GM23248 (cell line): Measurements from ENCODE around the gene GPR108. TPM values are rescaled to one million over a fixed set of nuclear protein-coding genes. Genes with fewer than 3 reads are reported as not detected.

Source experiments
- DNase-seq: peaks from one replicate; pipeline ENCODE4 v3.0.0-alpha.2; 2015
- H2AFZ ChIP-seq: fragments of 200-600 bp; sonication (generic); 2 replicates; pipeline ENCODE4 v1.6.1; 2016; ENCODE audit warnings: antibody characterized with exemption
- H3F3A ChIP-seq: fragments of 200-600 bp; sonication (generic); 2 replicates; pipeline ENCODE4 v1.6.1; 2016; ENCODE audit warnings: mild to moderate bottlenecking, antibody characterized with exemption, mixed run types; ENCODE audit not compliant: insufficient read depth
- H3K27ac ChIP-seq: fragments of 200-600 bp; sonication (generic); 2 replicates; pipeline ENCODE4 v1.5.1; 2016; ENCODE audit warnings: mild to moderate bottlenecking
- H3K27me3 ChIP-seq: fragments of 200-600 bp; sonication (generic); replicated peaks from 2 replicates; pipeline ENCODE4 v1.6.1; 2016; ENCODE audit warnings: mild to moderate bottlenecking; ENCODE audit not compliant: insufficient read depth
- H3K36me3 ChIP-seq: fragments of 200-600 bp; sonication (generic); 2 replicates; pipeline ENCODE4 v1.6.1; 2016; ENCODE audit warnings: low read depth, mild to moderate bottlenecking
- H3K4me1 ChIP-seq: fragments of 200-600 bp; sonication (generic); 2 replicates; pipeline ENCODE4 v1.6.1; 2016; ENCODE audit warnings: mild to moderate bottlenecking; ENCODE audit not compliant: insufficient read depth
- H3K4me2 ChIP-seq: fragments of 200-600 bp; sonication (generic); one replicate; pipeline ENCODE4 v1.6.1; 2016; ENCODE audit warnings: mild to moderate bottlenecking; ENCODE audit not compliant: unreplicated experiment
- H3K4me3 ChIP-seq: fragments of 200-600 bp; sonication (generic); 2 replicates; pipeline ENCODE4 v1.5.1; 2016; ENCODE audit warnings: mild to moderate bottlenecking
- H3K79me2 ChIP-seq: fragments of 200-600 bp; sonication (generic); 2 replicates; pipeline ENCODE4 v1.6.1; 2016; ENCODE audit warnings: mild to moderate bottlenecking; ENCODE audit not compliant: insufficient read depth
- H3K9ac ChIP-seq: fragments of 200-600 bp; sonication (generic); 2 replicates; pipeline ENCODE4 v1.6.1; 2016; ENCODE audit warnings: mild to moderate bottlenecking
- H3K9me2 ChIP-seq: fragments of 200-600 bp; sonication (generic); 2 replicates; pipeline ENCODE4 v1.6.1; 2016; ENCODE audit warnings: mixed run types, mild to moderate bottlenecking, moderate library complexity; ENCODE audit not compliant: insufficient read depth
- H3K9me3 ChIP-seq: fragments of 200-600 bp; sonication (generic); one replicate; pipeline ENCODE4 v1.6.1; 2017; ENCODE audit warnings: low read depth
- H4K20me1 ChIP-seq: fragments of 200-600 bp; sonication (generic); 2 replicates; pipeline ENCODE4 v1.6.0; 2016; ENCODE audit not compliant: insufficient read depth
- EZH2 ChIP-seq: fragments of 200-600 bp; sonication (generic); IDR thresholded peaks from 2 replicates; pipeline ENCODE4 v1.6.1; 2018; ENCODE audit warnings: antibody characterized with exemption, mild to moderate bottlenecking; ENCODE audit not compliant: insufficient read depth, poor library complexity, severe bottlenecking
- EZH2phosphoT487 ChIP-seq: fragments of 200-600 bp; sonication (generic); IDR thresholded peaks from 2 replicates; pipeline ENCODE4 v1.6.1; 2018; ENCODE audit warnings: antibody characterized with exemption, moderate library complexity, mild to moderate bottlenecking, low read depth; ENCODE audit not compliant: insufficient read depth
- WGBS, 2 experiments: methylation state at CpG; one replicate each; pipeline ENCODE4 v1.1.6; 2015 to 2017; ENCODE audit warnings: low lambda C conversion rate in 2 of 2, low coverage in 1 of 2; ENCODE audit errors: missing lambda C conversion rate in 2 of 2; 5-methylcytosine and 5-hydroxymethylcytosine counted together
- in situ Hi-C: fragments of 300-500 bp; cut with MboI; formaldehyde crosslinking; loops from 2 replicates; pipeline ENCODE4 v1.15.0; 2020
- polyA plus RNA-seq: library from polyadenylated mRNA; unstranded; fragments of >200 nt; fragmentation: Nextera tagmentation; extraction: Ambion mirVana; gene quantifications from 2 replicates; pipeline ENCODE4 v1.2.1, GENCODE V29; 2016
- total RNA-seq: library from RNA; depleted of rRNA; stranded (reverse); fragments of >200 nt; shearing (Covaris generic); gene quantifications from 2 replicates; pipeline ENCODE4 v1.2.3, GENCODE V29; 2014

Gene GPR108
- total and polyA plus RNA-seq, 2 experiments from 2014 or later: 75.7 to 78.8 TPM

- 4 to 8% methylated on average over 13 of the region's 13 CpGs for WGBS, 2 experiments
- in situ Hi-C loops: no loop called here
- Histone ChIP-seq H3K9me3 (no peaks in the 10 kb centered on the region), H2AFZ (peak overlapping the region; percentile 98), H3K4me1 (peaks cover 29% of the 10 kb centered on the region), H3K36me3 (no peaks in the 10 kb centered on the region), H3K9me2 (no peaks in the 10 kb centered on the region), H3K27ac (peak overlapping the region; percentile 74), H4K20me1 (no peaks in the 10 kb centered on the region), H3K9ac (peak overlapping the region; percentile 74), H3K4me3 (peak overlapping the region; percentile 64), H3F3A (peaks cover 26% of the 10 kb centered on the region), H3K4me2 (peak overlapping the region; percentile 92), H3K27me3 (no peaks in the 10 kb centered on the region), H3K79me2 (peaks cover 46% of the 10 kb centered on the region)
- DNase-seq: peak; percentile 92
- TF ChIP-seq EZH2phosphoT487: no peak
- no peak for TF ChIP-seq EZH2
Measured at GRCh38 chr19:6737873-6738786, 750 bp upstream of the GPR108 start.

GRCh38 chr19:6736917-6737283 is 480 bp downstream of the GPR108 start:
- Histone ChIP-seq H3K36me3 (no peaks in the 10 kb centered on the region), H3F3A (peaks cover 24% of the 10 kb centered on the region), H3K27me3 (no peaks in the 10 kb centered on the region), H3K4me2 (peak overlapping the region; percentile 98), H4K20me1 (no peaks in the 10 kb centered on the region), H3K4me1 (peaks cover 29% of the 10 kb centered on the region), H3K9me3 (no peaks in the 10 kb centered on the region), H3K79me2 (peaks cover 34% of the 10 kb centered on the region), H3K27ac (peak overlapping the region; percentile 77), H3K9ac (peak overlapping the region; percentile 90), H3K9me2 (no peaks in the 10 kb centered on the region), H3K4me3 (peak overlapping the region; percentile 99), H2AFZ (peak overlapping the region; percentile 83)
- DNase-seq: no peak
- in situ Hi-C loops: no loop called here
- TF ChIP-seq EZH2phosphoT487 (no peak), EZH2 (no peak)
- WGBS, 2 experiments: 0 to 1% methylated on average over 10 to 16 of the region's 16 CpGs

- 20 to 21% methylated on average over 24 to 25 of the region's 25 CpGs for WGBS, 2 experiments
Measured at GRCh38 chr19:6736169-6736916, 1.0 kb downstream of the GPR108 start.

GRCh38 chr19:6735181-6735911 is 2.0 kb downstream of the GPR108 start:
- DNase-seq: no peak
- Histone ChIP-seq H3K4me3 (peak overlapping the region; percentile 99), H3K9ac (peak overlapping the region; percentile 90), H3K36me3 (no peaks in the 10 kb centered on the region), H4K20me1 (no peaks in the 10 kb centered on the region), H3K27me3 (no peaks in the 10 kb centered on the region), H3K27ac (no peak overlapping the region), H3K4me1 (peaks cover 25% of the 10 kb centered on the region), H3F3A (peaks cover 18% of the 10 kb centered on the region), H3K9me2 (no peaks in the 10 kb centered on the region), H3K9me3 (no peaks in the 10 kb centered on the region), H2AFZ (no peak overlapping the region), H3K79me2 (peaks cover 18% of the 10 kb centered on the region), H3K4me2 (peak overlapping the region; percentile 98)
- in situ Hi-C loops: no loop called here
- TF ChIP-seq EZH2 (no peak), EZH2phosphoT487 (no peak)
- WGBS, 2 experiments: 51 to 57% methylated on average over 15 of the region's 15 CpGs

More at GRCh38 chr19:6736169-6736916, 1.0 kb downstream of the GPR108 start:
- Histone ChIP-seq H3F3A (peaks cover 20% of the 10 kb centered on the region), H2AFZ (peak overlapping the region; percentile 83), H3K36me3 (no peaks in the 10 kb centered on the region), H3K9me3 (no peaks in the 10 kb centered on the region), H3K9ac (peak overlapping the region; percentile 90), H3K4me3 (peak overlapping the region; percentile 99), H3K9me2 (no peaks in the 10 kb centered on the region), H3K79me2 (peaks cover 28% of the 10 kb centered on the region), H3K27ac (peak overlapping the region; percentile 77), H3K4me2 (peak overlapping the region; percentile 98), H3K4me1 (peaks cover 25% of the 10 kb centered on the region), H4K20me1 (no peaks in the 10 kb centered on the region), H3K27me3 (no peaks in the 10 kb centered on the region)
- peak; percentile 94 for DNase-seq
- no peak for TF ChIP-seq EZH2phosphoT487
- in situ Hi-C loops: no loop called here
